Gastrocnemius medialis (tissue), 4 donors: Measurements from ENCODE around the gene SEMA5B. TPM values are rescaled to one million over a fixed set of nuclear protein-coding genes. Genes with fewer than 3 reads are reported as not detected.
A peak's percentile ranks its signal among the peaks of the same experiment; 100 is the strongest.

Experiments used
- ATAC-seq, 2 donors: fragments of 150-250 bp; one replicate each; pipeline ENCODE4 v1.9.1; 2016
- DNase-seq, 2 donors: peaks; one replicate each; pipeline ENCODE4 v3.0.0-alpha.2; 2019
- H3K27ac ChIP-seq, 4 donors: fragments of 200-600 bp; sonication (generic); 1 replicate in 1 of 4; 2 replicates in 3 of 4; pipeline ENCODE4 v1.5.1; 2016 to 2018; ENCODE audit warnings: mild to moderate bottlenecking in 2 of 4, moderate library complexity in 1 of 4
- H3K27me3 ChIP-seq, 3 donors: fragments of 200-600 bp; sonication (generic) in 2 of 3; 1 replicate in 1 of 3; 2 replicates in 2 of 3; pipeline versions ENCODE4 v1.5.1 to v1.6.0; 2016 to 2019; ENCODE audit warnings: mild to moderate bottlenecking in 1 of 3, moderate library complexity in 1 of 3
- H3K36me3 ChIP-seq, 2 donors: fragments of 200-600 bp; sonication (generic) in 1 of 2; one replicate each; pipeline ENCODE4 v1.5.1; 2017 to 2018
- H3K4me1 ChIP-seq, 2 donors: fragments of 200-600 bp; sonication (generic) in 1 of 2; one replicate each; pipeline ENCODE4 v1.5.1; 2016 to 2017; ENCODE audit warnings: mild to moderate bottlenecking in 2 of 2
- H3K4me3 ChIP-seq, 4 donors: fragments of 200-600 bp; sonication (generic) in 3 of 4; 1 replicate in 1 of 4; 2 replicates in 3 of 4; pipeline ENCODE4 v1.5.1; 2016 to 2019; ENCODE audit warnings: mild to moderate bottlenecking in 2 of 4
- H3K9me3 ChIP-seq, 3 donors: fragments of 200-600 bp; sonication (generic) in 2 of 3; 1 replicate in 1 of 3; 2 replicates in 2 of 3; pipeline ENCODE4 v1.5.1; 2016 to 2019
- POLR2A ChIP-seq, 2 donors: fragments of 450-650 bp; IDR thresholded peaks; one replicate each; pipeline ENCODE4 v1.6.1; 2017; ENCODE audit warnings: antibody characterized with exemption in 2 of 2, mild to moderate bottlenecking in 2 of 2, moderate library complexity in 2 of 2
- in situ Hi-C, 4 donors: fragments of 200-750 bp; cut with MboI; loops; one replicate each; pipeline versions ENCODE4 v1.15.0 to v1.8.0; 2017; ENCODE audit warnings: low sequenced_read_pairs in 4 of 4
- intact Hi-C: fragments of 100-400 bp; cut with DNase I; formaldehyde crosslinking; loops from one replicate; pipeline ENCODE4 v1.15.1; 2023; ENCODE audit warnings: low total_unique reads
- total RNA-seq, 4 donors: library from RNA; depleted of rRNA; stranded (reverse); fragments of >200 nt; gene quantifications; one replicate each; pipeline versions ENCODE4 v1.1.0 to v1.2.3, GENCODE V29; 2016
- TF ChIP-seq, protein P1 (sequence below), 5 experiments: fragments of 450-650 bp in 3 of 5; fragments of 200-600 bp in 2 of 5; sonication (generic) in 2 of 5; IDR thresholded peaks in 4 of 5; conservative IDR thresholded peaks in 1 of 5; 1 replicate in 4 of 5; 2 replicates in 1 of 5; pipeline ENCODE4 v1.5.1; 2016 to 2019; ENCODE audit warnings: antibody characterized with exemption in 5 of 5, mild to moderate bottlenecking in 3 of 5, moderate library complexity in 3 of 5

Gene SEMA5B
- total RNA-seq, 4 donors from 2014 or later, result 0.10 to 0.26 TPM; not detected in 2

DNA sequence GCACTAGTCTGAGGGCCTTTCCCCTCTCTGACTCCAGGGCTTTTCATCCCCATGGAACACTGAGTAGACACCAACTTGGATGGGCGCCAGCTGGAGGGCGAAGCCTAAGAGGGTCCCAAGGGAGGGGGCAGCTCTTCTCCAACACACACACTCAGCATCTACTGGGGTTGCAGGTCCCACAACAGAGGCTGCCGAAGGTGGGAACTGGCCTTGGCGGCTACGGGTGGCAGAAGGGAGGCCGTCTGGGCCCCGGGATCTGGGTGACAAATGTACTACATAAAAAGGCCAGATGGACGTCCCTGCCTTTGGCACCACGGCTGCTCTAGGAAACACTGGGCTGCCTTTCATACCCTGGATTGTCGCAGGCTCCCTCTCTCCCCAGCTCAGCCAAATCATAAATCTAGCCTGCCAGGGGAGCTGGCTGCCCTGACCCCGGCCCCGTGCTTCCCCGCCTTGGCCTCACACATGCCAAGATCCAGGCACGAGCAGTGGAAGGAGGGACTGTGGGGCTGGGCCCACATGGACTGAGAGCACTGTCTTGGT lies 31.5 kb downstream of the SEMA5B start:
- ATAC-seq, result no peak
- in situ Hi-C loops, result no loop called here

DNA sequence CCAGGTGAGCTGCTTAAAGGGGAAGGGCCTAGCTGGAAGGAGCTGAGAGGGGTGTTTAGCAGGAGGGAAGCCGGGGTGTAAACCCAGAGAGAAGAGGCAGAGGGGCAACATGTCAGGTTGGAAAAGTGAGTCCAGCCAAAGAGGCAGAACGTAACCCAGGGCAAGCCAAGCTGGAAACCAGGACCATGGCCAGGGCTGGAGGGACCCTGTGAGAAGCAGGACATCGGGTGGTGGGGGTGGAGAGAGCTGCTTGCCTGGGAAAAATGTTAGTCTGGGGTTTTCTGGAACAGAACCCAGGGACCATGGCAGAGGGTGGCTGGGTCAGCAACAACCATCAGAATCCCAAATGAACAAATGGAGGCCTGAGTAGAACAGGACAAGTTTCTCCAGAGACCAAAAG lies 32.6 kb downstream of the SEMA5B start:
- no peak overlapping the region for H3K27ac ChIP-seq
- peaks cover 0 to 15% of the 10 kb centered on the region in 2 donors for H3K4me1 ChIP-seq
- H3K9me3 ChIP-seq, result no peaks in the 10 kb centered on the region
- TF ChIP-seq, protein P1, sequence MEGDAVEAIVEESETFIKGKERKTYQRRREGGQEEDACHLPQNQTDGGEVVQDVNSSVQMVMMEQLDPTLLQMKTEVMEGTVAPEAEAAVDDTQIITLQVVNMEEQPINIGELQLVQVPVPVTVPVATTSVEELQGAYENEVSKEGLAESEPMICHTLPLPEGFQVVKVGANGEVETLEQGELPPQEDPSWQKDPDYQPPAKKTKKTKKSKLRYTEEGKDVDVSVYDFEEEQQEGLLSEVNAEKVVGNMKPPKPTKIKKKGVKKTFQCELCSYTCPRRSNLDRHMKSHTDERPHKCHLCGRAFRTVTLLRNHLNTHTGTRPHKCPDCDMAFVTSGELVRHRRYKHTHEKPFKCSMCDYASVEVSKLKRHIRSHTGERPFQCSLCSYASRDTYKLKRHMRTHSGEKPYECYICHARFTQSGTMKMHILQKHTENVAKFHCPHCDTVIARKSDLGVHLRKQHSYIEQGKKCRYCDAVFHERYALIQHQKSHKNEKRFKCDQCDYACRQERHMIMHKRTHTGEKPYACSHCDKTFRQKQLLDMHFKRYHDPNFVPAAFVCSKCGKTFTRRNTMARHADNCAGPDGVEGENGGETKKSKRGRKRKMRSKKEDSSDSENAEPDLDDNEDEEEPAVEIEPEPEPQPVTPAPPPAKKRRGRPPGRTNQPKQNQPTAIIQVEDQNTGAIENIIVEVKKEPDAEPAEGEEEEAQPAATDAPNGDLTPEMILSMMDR (IDR thresholded peaks at IDR 0.05 in 4 of 5, conservative IDR thresholded peaks at IDR 0.05 in 1 of 5), result no peak
- no peak for TF ChIP-seq POLR2A (IDR thresholded peaks at IDR 0.05)
- no peak for DNase-seq
- H3K4me3 ChIP-seq, result no peak overlapping the region
- no peak for ATAC-seq
- no peaks in the 10 kb centered on the region for H3K36me3 ChIP-seq
- H3K27me3 ChIP-seq, result peaks cover 13 to 17% (median 15%) of the 10 kb centered on the region in 3 donors
- intact Hi-C loops (no loop called here), in situ Hi-C loops (no loop called here)

More for the DNA sequence above, 31.5 kb downstream of the SEMA5B start:
- DNase-seq, result peak in 1 of 2 donors; percentile 17
- intact Hi-C loops, result no loop called here
- no peaks in the 10 kb centered on the region for H3K36me3 ChIP-seq
- peaks cover 0 to 15% of the 10 kb centered on the region in 2 donors for H3K4me1 ChIP-seq
- H3K27me3 ChIP-seq, result peaks cover 3 to 6% (median 5%) of the 10 kb centered on the region in 3 donors
- H3K9me3 ChIP-seq, result no peaks in the 10 kb centered on the region
- no peak overlapping the region for H3K27ac ChIP-seq
- no peak overlapping the region for H3K4me3 ChIP-seq
- TF ChIP-seq, protein P1 (IDR thresholded peaks at IDR 0.05 in 4 of 5, conservative IDR thresholded peaks at IDR 0.05 in 1 of 5), result no peak
- TF ChIP-seq POLR2A (IDR thresholded peaks at IDR 0.05), result no peak

- no peak overlapping the region for H3K4me3 ChIP-seq
Observed at GRCh38 chr3:122993124-122993978, 34.2 kb downstream of the SEMA5B start.

DNA sequence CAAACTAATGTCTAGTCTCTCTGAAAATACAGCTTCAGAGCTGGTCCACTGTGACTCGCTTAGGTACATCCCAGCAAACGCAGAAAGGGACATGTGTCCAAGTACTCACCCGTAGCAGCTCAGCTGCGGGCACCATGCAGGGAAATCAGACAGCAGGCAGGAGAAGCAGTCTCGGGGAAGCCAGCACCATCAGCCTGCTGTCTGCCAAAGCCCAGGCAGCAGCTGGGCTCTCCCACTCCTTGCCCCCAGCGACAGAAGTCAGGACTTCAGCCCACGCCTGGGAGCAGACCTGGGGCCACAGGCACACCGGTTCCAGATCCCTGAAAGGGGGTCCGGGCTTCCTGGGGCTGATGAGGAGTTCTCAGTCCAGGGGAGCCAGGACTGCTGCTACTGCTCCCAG lies 34.9 kb downstream of the SEMA5B start:
- no peak for DNase-seq
- no peak overlapping the region for H3K27ac ChIP-seq
- no peak overlapping the region for H3K4me3 ChIP-seq
- in situ Hi-C loops, result no loop called here
- no peaks in the 10 kb centered on the region for H3K9me3 ChIP-seq
- peaks cover 0 to 15% of the 10 kb centered on the region in 2 donors for H3K4me1 ChIP-seq
- H3K27me3 ChIP-seq, result peaks cover 25 to 33% (median 31%) of the 10 kb centered on the region in 3 donors
- TF ChIP-seq POLR2A (IDR thresholded peaks at IDR 0.05), result no peak
- TF ChIP-seq, protein P1 (IDR thresholded peaks at IDR 0.05 in 4 of 5, conservative IDR thresholded peaks at IDR 0.05 in 1 of 5), result no peak
- H3K36me3 ChIP-seq, result no peaks in the 10 kb centered on the region
- intact Hi-C loops, result no loop called here
- no peak for ATAC-seq

More at GRCh38 chr3:122993124-122993978, 34.2 kb downstream of the SEMA5B start:
- Histone ChIP-seq H3K4me1 (peaks cover 0 to 15% of the 10 kb centered on the region in 2 donors), H3K9me3 (no peaks in the 10 kb centered on the region), H3K36me3 (no peaks in the 10 kb centered on the region), H3K27me3 (peaks cover 25 to 26% (median 25%) of the 10 kb centered on the region in 3 donors), H3K27ac (no peak overlapping the region)
- DNase-seq (peak; percentile 13 to 46), ATAC-seq (peak; percentile 58 to 73)
- in situ Hi-C loops, result no loop called here
- no peak for TF ChIP-seq POLR2A (IDR thresholded peaks at IDR 0.05)
- TF ChIP-seq, protein P1 (IDR thresholded peaks at IDR 0.05 in 4 of 5, conservative IDR thresholded peaks at IDR 0.05 in 1 of 5), result no peak
- intact Hi-C loops, result no loop called here
